Measurements from ENCODE around the gene PCGF3.
"Not testable (repeated sequence)": the region's sequence is repeated elsewhere in the genome, so short reads cannot be mapped to it uniquely, and the experiment has no call there.

Gene PCGF3

GRCh38 chr4:734951-735350 is 29.3 kb downstream of the PCGF3 start:
- Histone ChIP-seq H3K27me3 (ENCODE audit: control insufficient read depth, insufficient read depth, low read length) (no peaks in the 10 kb centered on the region), H3K27ac (ENCODE audit: low read length) (no peak overlapping the region), H3K36me3 (ENCODE audit: control insufficient read depth, insufficient read depth, low read length) (peaks cover 47% of the 10 kb centered on the region), H3K9me3 (ENCODE audit: control insufficient read depth, insufficient read depth, low read length) (no peaks in the 10 kb centered on the region), H3K4me1 (ENCODE audit: control insufficient read depth, insufficient read depth, low read length) (no peaks in the 10 kb centered on the region; the same call in 1 of the 2 replicates), H3K4me3 (ENCODE audit: low read length) (no peak overlapping the region)
- no CpG with 5 or more reads among the region's 9 CpGs for WGBS (ENCODE audit: insufficient coverage, insufficient read length)
- no peak for DNase-seq (ENCODE audit: low read depth, low spot score)

GRCh38 chr4:735583-735982 is 30.0 kb downstream of the PCGF3 start:
- no CpG with 5 or more reads among the region's 8 CpGs for WGBS (ENCODE audit: insufficient coverage, insufficient read length)
- H3K36me3 ChIP-seq (ENCODE audit: control insufficient read depth, insufficient read depth, low read length), result peaks cover 46% of the 10 kb centered on the region
- no peak for DNase-seq (ENCODE audit: low read depth, low spot score)

DNA sequence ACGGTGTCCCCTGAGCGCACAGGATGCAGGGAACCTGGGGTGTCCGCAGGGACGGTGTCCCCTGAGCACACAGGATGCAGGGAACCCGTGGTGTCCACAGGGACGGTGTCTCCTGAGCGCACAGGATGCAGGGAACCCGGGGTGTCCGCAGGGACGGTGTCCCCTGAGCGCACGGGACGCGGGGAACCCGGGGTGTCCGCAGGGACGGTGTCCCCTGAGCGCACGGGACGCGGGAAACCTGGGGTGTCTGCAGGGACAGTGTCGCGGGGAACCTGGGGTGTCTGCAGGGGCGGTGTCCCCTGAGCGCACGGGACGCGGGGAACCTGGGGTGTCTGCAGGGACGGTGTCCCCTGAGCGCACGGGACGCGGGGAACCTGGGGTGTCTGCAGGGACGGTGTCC is 30.9 kb downstream of the PCGF3 start:
- H3K27ac ChIP-seq (ENCODE audit: low read length); H3K27me3 ChIP-seq (ENCODE audit: control insufficient read depth, insufficient read depth, low read length); H3K4me1 ChIP-seq (ENCODE audit: control insufficient read depth, insufficient read depth, low read length); H3K9me3 ChIP-seq (ENCODE audit: control insufficient read depth, insufficient read depth, low read length); DNase-seq (ENCODE audit: low read depth, low spot score); H3K4me3 ChIP-seq (ENCODE audit: low read length): not testable (repeated sequence)
- H3K36me3 ChIP-seq (ENCODE audit: control insufficient read depth, insufficient read depth, low read length), result peaks cover 43% of the 10 kb centered on the region
- no CpG with 5 or more reads among the region's 34 CpGs for WGBS (ENCODE audit: insufficient coverage, insufficient read length)

More at GRCh38 chr4:735583-735982, 30.0 kb downstream of the PCGF3 start:
- no peak overlapping the region for H3K4me3 ChIP-seq (ENCODE audit: low read length)
- no peaks in the 10 kb centered on the region for H3K9me3 ChIP-seq (ENCODE audit: control insufficient read depth, insufficient read depth, low read length)
- H3K4me1 ChIP-seq (ENCODE audit: control insufficient read depth, insufficient read depth, low read length), result no peaks in the 10 kb centered on the region; the same call in 1 of the 2 replicates
- H3K27ac ChIP-seq (ENCODE audit: low read length), result no peak overlapping the region
- H3K27me3 ChIP-seq (ENCODE audit: control insufficient read depth, insufficient read depth, low read length), result no peaks in the 10 kb centered on the region

- H3K36me3 ChIP-seq (ENCODE audit: control insufficient read depth, insufficient read depth, low read length), result peaks cover 30% of the 10 kb centered on the region
- WGBS (ENCODE audit: insufficient coverage, insufficient read length), result no CpG with 5 or more reads among the region's 16 CpGs
- H3K27me3 ChIP-seq (ENCODE audit: control insufficient read depth, insufficient read depth, low read length), result no peaks in the 10 kb centered on the region
- no peak overlapping the region for H3K27ac ChIP-seq (ENCODE audit: low read length)
- no peaks in the 10 kb centered on the region for H3K9me3 ChIP-seq (ENCODE audit: control insufficient read depth, insufficient read depth, low read length)
- no peak overlapping the region for H3K4me3 ChIP-seq (ENCODE audit: low read length)
- no peaks in the 10 kb centered on the region for H3K4me1 ChIP-seq (ENCODE audit: control insufficient read depth, insufficient read depth, low read length)
- no peak for DNase-seq (ENCODE audit: low read depth, low spot score)
Measured at GRCh38 chr4:738781-739280, 33.2 kb downstream of the PCGF3 start.

GRCh38 chr4:739569-739968 is 33.9 kb downstream of the PCGF3 start:
- no CpG with 5 or more reads among the region's 22 CpGs for WGBS (ENCODE audit: insufficient coverage, insufficient read length)
- H3K4me1 ChIP-seq (ENCODE audit: control insufficient read depth, insufficient read depth, low read length), result no peaks in the 10 kb centered on the region
- no peak overlapping the region for H3K4me3 ChIP-seq (ENCODE audit: low read length)
- DNase-seq (ENCODE audit: low read depth, low spot score), result no peak
- no peaks in the 10 kb centered on the region for H3K27me3 ChIP-seq (ENCODE audit: control insufficient read depth, insufficient read depth, low read length)
- peaks cover 29% of the 10 kb centered on the region for H3K36me3 ChIP-seq (ENCODE audit: control insufficient read depth, insufficient read depth, low read length)
- no peaks in the 10 kb centered on the region for H3K9me3 ChIP-seq (ENCODE audit: control insufficient read depth, insufficient read depth, low read length)
- no peak overlapping the region for H3K27ac ChIP-seq (ENCODE audit: low read length)

GRCh38 chr4:740011-740410 is 34.4 kb downstream of the PCGF3 start:
- Histone ChIP-seq H3K9me3 (ENCODE audit: control insufficient read depth, insufficient read depth, low read length) (no peaks in the 10 kb centered on the region), H3K27ac (ENCODE audit: low read length) (no peak overlapping the region), H3K4me1 (ENCODE audit: control insufficient read depth, insufficient read depth, low read length) (no peaks in the 10 kb centered on the region), H3K4me3 (ENCODE audit: low read length) (no peak overlapping the region), H3K27me3 (ENCODE audit: control insufficient read depth, insufficient read depth, low read length) (no peaks in the 10 kb centered on the region), H3K36me3 (ENCODE audit: control insufficient read depth, insufficient read depth, low read length) (peaks cover 24% of the 10 kb centered on the region)
- DNase-seq (ENCODE audit: low read depth, low spot score), result no peak
- no CpG with 5 or more reads among the region's 12 CpGs for WGBS (ENCODE audit: insufficient coverage, insufficient read length)

- no peaks in the 10 kb centered on the region for H3K27me3 ChIP-seq (ENCODE audit: control insufficient read depth, insufficient read depth, low read length)
- H3K4me3 ChIP-seq (ENCODE audit: low read length), result no peak overlapping the region
- no peaks in the 10 kb centered on the region for H3K9me3 ChIP-seq (ENCODE audit: control insufficient read depth, insufficient read depth, low read length)
- H3K4me1 ChIP-seq (ENCODE audit: control insufficient read depth, insufficient read depth, low read length), result no peaks in the 10 kb centered on the region
- H3K36me3 ChIP-seq (ENCODE audit: control insufficient read depth, insufficient read depth, low read length), result peaks cover 18% of the 10 kb centered on the region
- no peak overlapping the region for H3K27ac ChIP-seq (ENCODE audit: low read length)
- no peak for DNase-seq (ENCODE audit: low read depth, low spot score)
- WGBS (ENCODE audit: insufficient coverage, insufficient read length), result 100% methylated on average over 2 of the region's 19 CpGs
Measured at GRCh38 chr4:740656-741282, 35.1 kb downstream of the PCGF3 start.

DNA sequence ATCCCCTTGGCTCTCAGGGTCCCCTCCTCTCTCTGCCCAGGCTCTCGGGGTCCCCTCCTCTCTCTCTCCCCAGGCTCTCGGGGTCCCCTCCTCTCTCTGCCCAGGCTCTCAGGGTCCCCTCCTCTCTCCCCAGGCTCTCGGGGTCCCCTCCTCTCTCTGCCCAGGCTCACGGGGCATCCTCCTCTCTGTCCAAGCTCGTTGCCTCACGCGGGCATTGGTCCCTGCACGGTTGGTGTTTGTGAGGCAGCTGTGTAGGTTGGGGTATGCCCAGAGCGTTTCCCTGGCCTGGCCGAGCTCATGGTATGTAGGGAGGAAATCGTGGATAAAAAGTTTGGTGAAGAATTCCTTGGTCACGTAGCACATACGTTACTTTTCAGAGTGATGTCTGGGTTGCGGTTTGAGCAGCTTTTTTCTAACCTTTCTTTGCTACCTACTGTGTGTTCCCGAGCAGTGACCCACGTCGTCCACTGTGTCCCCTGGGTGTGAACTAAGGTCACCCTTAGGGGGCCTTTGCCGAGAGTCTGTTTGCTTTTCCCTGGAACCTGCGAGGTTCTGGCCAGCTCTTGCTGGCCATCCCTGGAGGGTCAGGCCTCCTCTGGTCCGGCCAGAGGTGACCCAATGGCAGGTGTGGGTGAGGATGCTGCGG is 36.6 kb downstream of the PCGF3 start:
- no peaks in the 10 kb centered on the region for H3K9me3 ChIP-seq (ENCODE audit: control insufficient read depth, insufficient read depth, low read length)
- DNase-seq (ENCODE audit: low read depth, low spot score), result no peak
- H3K4me1 ChIP-seq (ENCODE audit: control insufficient read depth, insufficient read depth, low read length), result no peaks in the 10 kb centered on the region
- no CpG with 5 or more reads among the region's 21 CpGs for WGBS (ENCODE audit: insufficient coverage, insufficient read length)
- H3K27ac ChIP-seq (ENCODE audit: low read length), result no peak overlapping the region
- H3K27me3 ChIP-seq (ENCODE audit: control insufficient read depth, insufficient read depth, low read length), result no peaks in the 10 kb centered on the region
- H3K36me3 ChIP-seq (ENCODE audit: control insufficient read depth, insufficient read depth, low read length), result peaks cover 13% of the 10 kb centered on the region
- no peak overlapping the region for H3K4me3 ChIP-seq (ENCODE audit: low read length)

GRCh38 chr4:742742-743311 is 37.2 kb downstream of the PCGF3 start:
- DNase-seq (ENCODE audit: low read depth, low spot score), result no peak
- H3K9me3 ChIP-seq (ENCODE audit: control insufficient read depth, insufficient read depth, low read length), result no peaks in the 10 kb centered on the region
- no CpG with 5 or more reads among the region's 26 CpGs for WGBS (ENCODE audit: insufficient coverage, insufficient read length)
- H3K27ac ChIP-seq (ENCODE audit: low read length), result no peak overlapping the region
- H3K4me3 ChIP-seq (ENCODE audit: low read length), result no peak overlapping the region
- peaks cover 9% of the 10 kb centered on the region for H3K36me3 ChIP-seq (ENCODE audit: control insufficient read depth, insufficient read depth, low read length)
- H3K4me1 ChIP-seq (ENCODE audit: control insufficient read depth, insufficient read depth, low read length), result no peaks in the 10 kb centered on the region
- H3K27me3 ChIP-seq (ENCODE audit: control insufficient read depth, insufficient read depth, low read length), result no peaks in the 10 kb centered on the region

GRCh38 chr4:743463-744211 is 38.0 kb downstream of the PCGF3 start:
- Histone ChIP-seq H3K4me3 (ENCODE audit: low read length) (no peak overlapping the region), H3K36me3 (ENCODE audit: control insufficient read depth, insufficient read depth, low read length) (peaks cover 14% of the 10 kb centered on the region), H3K27ac (ENCODE audit: low read length) (no peak overlapping the region), H3K9me3 (ENCODE audit: control insufficient read depth, insufficient read depth, low read length) (no peaks in the 10 kb centered on the region), H3K27me3 (ENCODE audit: control insufficient read depth, insufficient read depth, low read length) (no peaks in the 10 kb centered on the region), H3K4me1 (ENCODE audit: control insufficient read depth, insufficient read depth, low read length) (no peaks in the 10 kb centered on the region)
- no peak for DNase-seq (ENCODE audit: low read depth, low spot score)
- no CpG with 5 or more reads among the region's 22 CpGs for WGBS (ENCODE audit: insufficient coverage, insufficient read length)
